Measurements from ENCODE around the gene YARS2. TPM values are rescaled to one million over a fixed set of nuclear protein-coding genes. Genes with fewer than 3 reads are reported as not detected.

Gene YARS2
- total RNA-seq: 23.8 TPM

- DNase-seq: peak; percentile 95
Measured at GRCh38 chr12:32755654-32756475, at the start of gene YARS2. Gene YARS2, minus strand, starts transcription at chr12:32755897. Its CDS starts 23 bp downstream, at chr12:32755874.

GRCh38 chr12:32804301-32804700 is 48.6 kb upstream of the YARS2 start:
- DNase-seq: no peak

GRCh38 chr12:32801269-32801980 is 45.7 kb upstream of the YARS2 start:
- no peak for DNase-seq

GRCh38 chr12:32794281-32794680 is 38.6 kb upstream of the YARS2 start:
- no peak for DNase-seq

- no peak for DNase-seq
Measured at GRCh38 chr12:32789916-32790315, 34.2 kb upstream of the YARS2 start.

GRCh38 chr12:32789446-32789845 is 33.7 kb upstream of the YARS2 start:
- DNase-seq: no peak

GRCh38 chr12:32788405-32788804 is 32.7 kb upstream of the YARS2 start:
- DNase-seq: no peak

- no peak for DNase-seq
Measured at GRCh38 chr12:32785557-32785956, 29.9 kb upstream of the YARS2 start.

GRCh38 chr12:32783029-32783428 is 27.3 kb upstream of the YARS2 start:
- no peak for DNase-seq

GRCh38 chr12:32780071-32780470 is 24.4 kb upstream of the YARS2 start:
- no peak for DNase-seq

- DNase-seq: no peak
Measured at GRCh38 chr12:32777691-32778175, 22.0 kb upstream of the YARS2 start.

GRCh38 chr12:32777159-32777558 is 21.5 kb upstream of the YARS2 start:
- no peak for DNase-seq

GRCh38 chr12:32776258-32776657 is 20.6 kb upstream of the YARS2 start:
- DNase-seq: no peak

- DNase-seq: no peak
Measured at GRCh38 chr12:32773691-32774090, 18.0 kb upstream of the YARS2 start.

GRCh38 chr12:32770141-32770540 is 14.4 kb upstream of the YARS2 start:
- DNase-seq: no peak

GRCh38 chr12:32768518-32768917 is 12.8 kb upstream of the YARS2 start:
- no peak for DNase-seq

GRCh38 chr12:32765906-32766305 is 10.2 kb upstream of the YARS2 start:
- no peak for DNase-seq

GRCh38 chr12:32761716-32762115 is 6.0 kb upstream of the YARS2 start:
- DNase-seq: no peak

- no peak for DNase-seq
Measured at GRCh38 chr12:32757157-32757556, 1.5 kb upstream of the YARS2 start.

GRCh38 chr12:32756476-32757066 is 874 bp upstream of the YARS2 start:
- DNase-seq: peak; percentile 2

- peak; percentile 56 for DNase-seq
Measured at GRCh38 chr12:32755051-32755653, 545 bp downstream of the YARS2 start.

GRCh38 chr12:32754111-32754510 is 1.6 kb downstream of the YARS2 start:
- no peak for DNase-seq

GRCh38 chr12:32753605-32754004 is 2.1 kb downstream of the YARS2 start:
- no peak for DNase-seq

Data from skin of body (tissue), 2 donors.